Skeletal muscle tissue (tissue), 4 donors: ENCODE data around the gene HSPA9. TPM values are rescaled to one million over a fixed set of nuclear protein-coding genes. Genes with fewer than 3 reads are reported as not detected.
A peak's percentile ranks its signal among the peaks of the same experiment; 100 is the strongest.

Experiments
- H3K27ac ChIP-seq: one replicate; pipeline ENCODE4 v1.7.0; 2013; ENCODE audit warnings: mild to moderate bottlenecking, low read depth, low read length, inconsistent platforms
- H3K27me3 ChIP-seq, 3 donors: one replicate each; pipeline ENCODE4 v1.7.0; 2013; ENCODE audit warnings: low read length in 3 of 3; ENCODE audit not compliant: control insufficient read depth in 3 of 3, insufficient read depth in 3 of 3
- H3K36me3 ChIP-seq, 3 donors: one replicate each; pipeline ENCODE4 v1.7.0; 2013; ENCODE audit warnings: low read length in 3 of 3; ENCODE audit not compliant: control insufficient read depth in 3 of 3, insufficient read depth in 3 of 3
- H3K4me1 ChIP-seq, 3 donors: one replicate each; pipeline ENCODE4 v1.7.0; 2013; ENCODE audit warnings: low read length in 3 of 3, mild to moderate bottlenecking in 3 of 3; ENCODE audit not compliant: control insufficient read depth in 3 of 3, insufficient read depth in 3 of 3
- H3K4me3 ChIP-seq, 3 donors: one replicate each; pipeline ENCODE4 v1.7.0; 2013; ENCODE audit warnings: low read length in 3 of 3
- H3K9ac ChIP-seq, 3 donors: one replicate each; pipeline ENCODE4 v1.7.0; 2013; ENCODE audit warnings: low read length in 3 of 3, mild to moderate bottlenecking in 3 of 3, moderate library complexity in 2 of 3, low read depth in 1 of 3
- H3K9me3 ChIP-seq, 3 donors: one replicate each; pipeline ENCODE4 v1.7.0; 2013; ENCODE audit warnings: low read length in 3 of 3; ENCODE audit not compliant: control insufficient read depth in 3 of 3
- total RNA-seq: library from RNA; depleted of rRNA; stranded (reverse); fragments of >200 nt; gene quantifications from one replicate; pipeline ENCODE4 v1.2.3, GENCODE V29; 2014
- donor health status: Osteomylitis.

The HSPA9 gene
- 145 TPM for total RNA-seq

DNA sequence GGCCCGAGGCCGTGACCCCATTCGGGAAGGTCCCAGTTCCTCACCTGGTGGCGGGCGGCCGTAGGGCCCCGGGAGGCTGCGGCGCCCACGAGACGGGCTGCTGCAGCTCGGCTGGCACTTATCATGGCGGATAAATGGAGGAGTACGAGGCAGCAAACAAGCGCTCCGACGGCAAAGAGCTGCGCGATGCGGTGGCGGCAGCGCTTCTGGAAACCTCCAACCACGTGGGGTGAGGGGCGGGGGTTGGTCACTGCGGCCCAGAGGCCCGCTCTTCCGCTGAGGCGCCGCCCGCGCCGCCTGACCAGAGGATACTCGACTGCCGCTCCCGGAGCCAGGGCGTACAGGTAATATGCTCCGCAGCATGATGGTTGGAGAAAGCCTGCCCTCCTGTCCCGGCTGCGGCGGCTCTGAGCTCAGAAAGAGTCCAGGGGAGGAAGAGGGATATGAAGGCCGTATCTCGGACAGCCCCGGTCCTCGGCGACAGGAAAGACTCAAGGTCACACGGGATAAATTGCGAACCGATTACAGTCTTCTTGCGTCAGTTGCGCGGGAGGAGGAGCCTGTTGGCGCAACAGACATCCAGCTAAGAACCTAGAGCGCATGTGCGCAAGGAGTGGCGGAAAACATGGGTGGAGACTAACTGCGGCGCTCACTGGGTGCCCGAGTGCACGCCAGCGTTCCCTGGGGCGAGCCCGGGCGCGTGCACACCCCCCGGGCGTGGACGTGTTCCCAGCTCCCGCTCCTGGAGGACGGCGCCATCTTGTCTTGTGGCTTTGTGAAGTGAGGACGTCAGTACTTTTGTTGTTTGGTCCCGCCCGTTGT is at the start of gene HSPA9:
Gene HSPA9, minus strand, starts transcription at position 208 of the 822 bp plus-strand sequence. Its CDS starts 83 bp downstream, at position 125.
- Histone ChIP-seq H3K36me3 (peaks cover 27 to 29% (median 27%) of the 10 kb centered on the region in 3 donors), H3K4me3 (peak within 1 kb of the TSS; percentile 96 to 100 (median 99)), H3K27me3 (no peaks in the 10 kb centered on the region), H3K9me3 (no peaks in the 10 kb centered on the region), H3K4me1 (peaks cover 6 to 13% (median 12%) of the 10 kb centered on the region in 3 donors), H3K27ac (peak within 1 kb of the TSS; percentile 100), H3K9ac (peak within 1 kb of the TSS; percentile 99 to 100 (median 100))

DNA sequence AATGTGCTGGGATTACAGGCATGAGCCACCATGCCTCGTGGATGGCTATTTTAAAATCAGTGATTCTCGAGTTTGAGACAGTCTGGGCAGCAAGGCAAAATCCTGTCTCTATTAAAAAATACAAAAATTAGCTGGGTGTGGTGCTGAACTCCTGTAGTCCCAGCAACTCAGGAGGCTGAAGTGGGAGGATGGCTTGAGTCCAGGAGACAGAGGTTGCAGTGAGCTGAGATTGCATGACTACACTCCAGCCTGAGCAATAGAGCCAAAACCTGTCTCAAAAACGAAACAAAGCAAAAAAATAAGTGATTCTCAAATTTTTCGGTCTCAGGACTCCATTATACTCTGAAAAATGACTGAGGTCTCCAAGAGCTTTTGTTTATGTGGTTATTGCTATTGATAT is 47.9 kb upstream of the HSPA9 start:
- Histone ChIP-seq H3K4me1 (no peaks in the 10 kb centered on the region), H3K27ac (no peak overlapping the region), H3K27me3 (no peaks in the 10 kb centered on the region), H3K9ac (no peak overlapping the region), H3K36me3 (no peaks in the 10 kb centered on the region), H3K4me3 (no peak overlapping the region), H3K9me3 (no peaks in the 10 kb centered on the region)

DNA sequence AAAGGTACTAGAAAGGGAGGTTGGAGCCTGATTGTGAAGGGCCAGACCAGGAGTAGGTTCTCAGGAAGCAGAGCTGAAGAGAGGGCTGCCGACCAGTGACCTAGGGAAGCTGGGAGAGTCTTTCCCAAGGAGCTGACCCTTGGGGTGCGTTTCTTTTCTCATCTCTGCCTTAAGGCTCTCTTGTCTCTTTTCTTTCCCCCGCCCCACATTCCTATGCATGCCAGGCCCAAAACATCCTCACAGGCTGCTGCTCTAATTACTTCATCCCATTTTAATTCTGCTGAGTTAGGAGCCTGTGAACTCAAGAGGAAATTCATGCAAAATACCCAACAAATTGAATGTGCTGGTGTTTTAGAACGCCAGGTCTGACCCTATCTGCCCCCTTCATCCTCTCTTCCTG is 46.9 kb upstream of the HSPA9 start:
- Histone ChIP-seq H3K27ac (no peak overlapping the region), H3K9ac (no peak overlapping the region), H3K4me3 (no peak overlapping the region), H3K36me3 (no peaks in the 10 kb centered on the region), H3K9me3 (no peaks in the 10 kb centered on the region), H3K4me1 (no peaks in the 10 kb centered on the region), H3K27me3 (no peaks in the 10 kb centered on the region)

DNA sequence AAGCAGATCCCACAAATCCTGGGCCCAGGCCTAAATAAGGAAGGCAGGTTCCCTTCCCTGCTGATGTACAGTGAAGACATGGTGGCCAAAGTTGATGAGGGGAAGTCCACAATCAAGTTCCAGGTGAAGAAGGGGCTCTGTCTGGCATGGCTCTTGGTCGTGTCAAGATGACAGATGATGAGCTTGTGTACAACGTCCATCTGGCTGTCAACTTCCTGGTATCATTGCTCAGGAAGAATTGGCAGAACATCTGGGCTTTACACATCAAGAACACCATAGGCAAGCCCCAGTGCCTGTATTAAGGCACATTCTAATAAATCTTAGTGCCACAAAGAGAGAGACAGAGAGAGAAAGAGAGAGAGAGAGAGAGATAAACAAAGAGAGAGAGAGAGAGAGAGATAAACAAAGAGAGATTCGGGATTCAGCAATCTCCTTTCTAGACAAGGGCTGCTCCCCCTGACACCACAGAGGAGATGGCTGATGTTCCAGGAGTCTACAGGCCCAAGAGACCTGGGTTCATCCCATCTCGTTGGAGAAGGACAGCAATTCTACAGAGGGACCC is 45.5 kb upstream of the HSPA9 start:
- Histone ChIP-seq H3K4me3 (no peak overlapping the region), H3K9me3 (no peaks in the 10 kb centered on the region), H3K9ac (no peak overlapping the region), H3K27me3 (no peaks in the 10 kb centered on the region), H3K4me1 (no peaks in the 10 kb centered on the region), H3K27ac (no peak overlapping the region), H3K36me3 (no peaks in the 10 kb centered on the region)

DNA sequence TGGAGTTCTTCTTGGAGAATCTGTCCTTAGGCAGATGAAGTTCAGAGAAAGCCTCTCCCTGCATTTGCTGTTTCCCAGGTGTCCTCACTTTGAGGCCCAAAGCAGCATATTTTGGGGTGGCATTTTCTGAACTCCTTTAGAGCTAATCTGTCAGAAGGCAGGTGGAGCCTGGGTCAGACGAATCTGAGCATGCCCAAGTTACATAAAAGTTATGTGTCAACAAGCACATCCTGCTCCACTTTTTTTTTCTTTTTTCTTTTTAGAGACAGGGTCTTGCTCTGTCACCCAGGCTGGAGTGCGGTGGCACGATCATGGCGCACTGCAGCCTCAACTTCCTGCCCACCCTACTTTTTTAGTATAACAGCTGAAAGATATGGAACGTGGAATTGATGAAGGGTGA is 41.3 kb upstream of the HSPA9 start:
- Histone ChIP-seq H3K27ac (no peak overlapping the region), H3K4me3 (no peak overlapping the region), H3K9me3 (no peaks in the 10 kb centered on the region), H3K36me3 (no peaks in the 10 kb centered on the region), H3K27me3 (no peaks in the 10 kb centered on the region), H3K4me1 (peaks cover 0 to 2% (median 1%) of the 10 kb centered on the region in 3 donors), H3K9ac (no peak overlapping the region)

DNA sequence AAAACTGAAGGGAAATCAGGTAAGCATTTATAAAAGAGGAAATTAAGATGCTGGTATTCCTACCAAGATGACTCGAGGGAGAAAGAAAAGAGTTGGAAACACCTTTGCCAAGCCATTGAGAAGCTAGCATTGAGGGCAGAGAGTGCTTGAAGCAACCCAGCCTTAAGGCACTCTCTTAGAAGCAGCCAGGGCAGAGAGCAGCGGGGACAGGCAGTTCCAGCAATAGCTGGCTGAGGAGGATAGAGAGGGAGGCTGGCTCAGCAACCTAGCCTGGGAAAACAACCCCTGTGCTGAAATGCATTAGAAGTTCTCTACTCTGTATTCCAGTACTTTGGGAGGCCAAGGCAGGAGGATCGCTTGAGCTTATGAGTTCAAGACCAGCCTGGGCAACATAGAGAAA is 40.3 kb upstream of the HSPA9 start:
- no peak overlapping the region for H3K4me3 ChIP-seq
- H3K9me3 ChIP-seq, result no peaks in the 10 kb centered on the region
- no peak overlapping the region for H3K27ac ChIP-seq
- H3K9ac ChIP-seq, result no peak overlapping the region
- peaks cover 4 to 10% (median 9%) of the 10 kb centered on the region in 3 donors for H3K4me1 ChIP-seq
- H3K27me3 ChIP-seq, result peaks cover 0 to 4% (median 4%) of the 10 kb centered on the region in 3 donors
- H3K36me3 ChIP-seq, result no peaks in the 10 kb centered on the region

DNA sequence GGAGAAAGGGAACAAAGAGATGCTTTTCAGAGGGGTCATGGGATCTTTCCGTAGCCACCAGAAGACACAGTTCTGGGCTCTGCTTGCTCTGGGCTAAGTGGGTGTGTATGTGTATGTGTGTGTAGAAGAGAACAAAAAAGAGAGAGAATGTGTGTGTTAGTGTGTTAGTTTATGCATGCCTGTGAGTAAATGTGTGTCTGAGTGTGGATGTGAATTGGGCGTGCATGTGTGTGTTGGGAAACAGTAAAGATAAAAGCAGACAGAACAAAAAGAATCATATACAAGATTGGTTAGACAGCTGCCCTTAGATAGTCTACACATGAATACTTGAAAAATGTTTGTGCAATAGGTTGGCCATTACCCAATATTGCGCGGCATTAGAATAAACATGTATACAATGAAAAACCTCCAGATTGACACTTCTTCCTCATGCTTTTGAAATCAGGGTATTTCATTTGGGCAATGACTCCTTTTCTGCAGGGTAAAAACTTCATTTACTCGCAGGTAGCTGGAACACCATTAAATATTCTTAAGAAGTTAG is 36.5 kb upstream of the HSPA9 start:
- peaks cover 4 to 10% (median 9%) of the 10 kb centered on the region in 3 donors for H3K4me1 ChIP-seq
- H3K9me3 ChIP-seq, result no peaks in the 10 kb centered on the region
- peak overlapping the region in 1 of 3 donors; percentile 57 for H3K9ac ChIP-seq
- no peaks in the 10 kb centered on the region for H3K36me3 ChIP-seq
- peak overlapping the region; percentile 27 to 57 (median 52) for H3K4me3 ChIP-seq
- peaks cover 0 to 4% (median 4%) of the 10 kb centered on the region in 3 donors for H3K27me3 ChIP-seq
- H3K27ac ChIP-seq, result no peak overlapping the region

DNA sequence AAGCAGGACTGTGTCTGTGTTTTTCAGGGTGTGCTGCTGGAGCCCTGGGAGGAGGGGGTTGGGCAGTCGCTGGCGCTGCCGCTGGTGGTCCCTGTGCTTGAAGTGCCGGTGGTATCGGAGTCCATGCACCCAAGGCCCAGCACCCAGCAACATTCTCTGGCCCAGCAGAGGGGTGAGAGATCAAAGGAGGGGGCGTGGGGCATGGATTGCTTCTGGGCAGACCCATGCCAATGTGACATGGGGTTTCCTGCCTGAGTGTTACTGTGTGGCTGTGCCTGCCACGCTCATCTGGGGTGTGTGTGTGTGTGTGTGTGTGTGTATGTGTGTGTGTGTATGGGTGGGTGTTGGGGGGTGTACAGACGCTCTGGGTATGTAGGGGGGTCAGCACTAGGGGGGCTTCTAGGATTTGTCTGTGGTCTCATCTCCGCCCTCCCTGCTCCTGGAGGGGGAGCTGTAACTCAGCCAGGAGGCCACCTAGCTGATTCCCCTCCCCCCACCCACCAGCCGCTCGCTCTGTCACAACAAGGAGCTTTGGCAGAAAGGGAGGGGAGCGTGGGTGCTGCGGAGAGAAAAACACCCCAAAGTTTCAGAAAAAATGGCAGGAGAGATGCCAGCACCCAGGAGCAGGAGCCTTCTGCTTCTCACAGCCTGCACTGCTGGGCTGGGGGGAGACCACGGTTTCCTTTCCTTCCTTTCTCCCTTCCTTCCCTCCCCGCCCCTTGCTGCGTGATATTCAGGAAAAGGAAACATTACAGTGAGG is 35.9 kb upstream of the HSPA9 start:
- peak overlapping the region in 2 of 3 donors; percentile 10 to 57 for H3K9ac ChIP-seq
- H3K27ac ChIP-seq, result no peak overlapping the region
- H3K36me3 ChIP-seq, result no peaks in the 10 kb centered on the region
- peak overlapping the region; percentile 27 to 57 (median 52) for H3K4me3 ChIP-seq
- H3K27me3 ChIP-seq, result peaks cover 0 to 4% (median 4%) of the 10 kb centered on the region in 3 donors
- peaks cover 4 to 10% (median 9%) of the 10 kb centered on the region in 3 donors for H3K4me1 ChIP-seq
- H3K9me3 ChIP-seq, result no peaks in the 10 kb centered on the region

DNA sequence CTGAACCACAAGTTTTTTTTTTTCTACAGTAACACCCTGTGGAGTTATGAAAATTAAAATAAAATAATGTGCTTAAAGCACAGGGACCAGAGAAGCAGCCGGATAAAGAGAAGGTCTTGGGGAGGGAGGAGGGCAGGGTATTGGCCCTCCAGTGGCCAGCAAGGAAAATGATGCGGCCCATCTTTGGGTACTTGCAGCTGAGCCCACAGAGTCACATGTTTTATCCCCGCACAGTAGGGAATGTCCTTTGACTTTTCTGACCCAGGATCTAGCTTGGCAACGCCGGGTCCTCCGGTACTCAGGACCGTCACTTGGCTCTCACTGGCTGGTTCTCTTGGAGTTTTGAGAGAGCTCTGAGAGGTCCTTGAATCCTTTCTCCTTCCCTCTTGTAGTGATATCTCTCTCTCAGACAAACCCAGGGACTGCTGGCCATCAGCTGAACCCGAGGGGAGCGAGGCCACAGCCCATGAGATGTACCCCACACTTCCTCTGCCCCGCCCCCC is 35.3 kb upstream of the HSPA9 start:
- Histone ChIP-seq H3K4me3 (peak overlapping the region in 2 of 3 donors; percentile 49 to 57), H3K27ac (no peak overlapping the region), H3K4me1 (peaks cover 4 to 10% (median 9%) of the 10 kb centered on the region in 3 donors), H3K9me3 (no peaks in the 10 kb centered on the region), H3K27me3 (peaks cover 0 to 4% (median 4%) of the 10 kb centered on the region in 3 donors), H3K36me3 (no peaks in the 10 kb centered on the region), H3K9ac (no peak overlapping the region)
